GM18867 (cell line): ENCODE measurements around the gene NKD1.

ENCODE experiments used
- ATAC-seq: cut with Tn5 transposase; IDR thresholded peaks from one replicate; pipeline ENCODE4 v1.9.1; 2021; ENCODE audit warnings: mild to moderate bottlenecking, moderate library complexity; ENCODE audit not compliant: unreplicated experiment

NKD1 gene

DNA sequence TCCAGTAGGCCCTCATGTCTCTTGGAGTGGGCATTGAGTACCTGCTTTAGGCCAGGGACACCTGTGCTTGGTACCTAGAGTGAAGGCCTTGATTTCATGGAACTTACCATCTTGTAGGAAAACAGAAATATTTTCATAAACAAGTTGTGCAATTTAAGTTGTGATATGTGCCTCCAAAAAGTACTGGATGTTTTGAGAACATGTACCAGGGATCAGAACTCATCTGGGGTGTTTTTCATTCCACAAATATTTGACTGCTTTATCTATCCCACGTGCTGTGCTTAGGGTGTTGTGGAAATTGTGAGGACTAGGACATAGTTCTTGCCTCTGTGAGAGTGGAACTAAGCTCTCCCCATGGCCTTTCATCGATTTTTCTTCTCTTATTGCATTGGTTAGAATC is 8.8 kb downstream of the NKD1 start:
- ATAC-seq = no peak

DNA sequence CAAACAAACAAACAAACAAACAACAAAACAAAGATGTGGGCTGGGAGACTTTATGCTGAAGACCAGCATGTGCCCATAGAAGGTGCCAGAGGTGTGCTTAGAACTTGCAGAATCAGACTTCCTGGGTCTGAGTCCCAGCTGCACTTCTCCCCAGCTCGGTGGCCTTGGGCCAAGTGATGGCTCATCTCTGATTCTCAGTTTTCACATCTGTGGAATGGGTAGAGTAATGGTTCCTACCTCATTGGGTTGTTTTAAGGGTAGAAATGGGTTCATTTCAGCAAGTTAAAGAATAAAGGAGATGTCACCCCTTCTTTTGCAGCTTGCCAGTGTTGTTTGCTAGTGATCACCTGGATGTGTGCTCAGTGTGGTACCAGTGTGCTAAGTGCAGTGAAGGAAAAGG is 10.7 kb downstream of the NKD1 start:
- ATAC-seq = no peak

DNA sequence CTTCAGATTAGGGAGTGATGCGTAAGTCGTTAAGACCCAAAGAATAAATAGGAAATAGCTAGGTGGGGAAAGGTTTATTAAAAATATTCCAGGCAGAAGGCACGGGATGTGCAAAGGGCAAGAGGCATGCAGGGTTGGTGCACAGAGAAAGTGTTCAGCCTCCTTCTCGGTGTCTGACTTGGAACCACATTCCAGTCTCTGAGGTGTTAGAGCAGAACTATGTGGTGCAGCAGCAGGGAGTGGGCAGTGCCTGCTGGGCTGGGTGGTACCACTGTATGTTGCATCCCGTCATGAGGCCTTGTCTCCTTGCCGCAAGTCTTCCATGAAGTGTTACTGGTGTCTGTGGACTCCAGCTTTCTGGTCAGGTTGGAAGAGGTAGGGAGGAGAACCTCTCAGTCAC is 11.1 kb downstream of the NKD1 start:
- ATAC-seq = no peak

DNA sequence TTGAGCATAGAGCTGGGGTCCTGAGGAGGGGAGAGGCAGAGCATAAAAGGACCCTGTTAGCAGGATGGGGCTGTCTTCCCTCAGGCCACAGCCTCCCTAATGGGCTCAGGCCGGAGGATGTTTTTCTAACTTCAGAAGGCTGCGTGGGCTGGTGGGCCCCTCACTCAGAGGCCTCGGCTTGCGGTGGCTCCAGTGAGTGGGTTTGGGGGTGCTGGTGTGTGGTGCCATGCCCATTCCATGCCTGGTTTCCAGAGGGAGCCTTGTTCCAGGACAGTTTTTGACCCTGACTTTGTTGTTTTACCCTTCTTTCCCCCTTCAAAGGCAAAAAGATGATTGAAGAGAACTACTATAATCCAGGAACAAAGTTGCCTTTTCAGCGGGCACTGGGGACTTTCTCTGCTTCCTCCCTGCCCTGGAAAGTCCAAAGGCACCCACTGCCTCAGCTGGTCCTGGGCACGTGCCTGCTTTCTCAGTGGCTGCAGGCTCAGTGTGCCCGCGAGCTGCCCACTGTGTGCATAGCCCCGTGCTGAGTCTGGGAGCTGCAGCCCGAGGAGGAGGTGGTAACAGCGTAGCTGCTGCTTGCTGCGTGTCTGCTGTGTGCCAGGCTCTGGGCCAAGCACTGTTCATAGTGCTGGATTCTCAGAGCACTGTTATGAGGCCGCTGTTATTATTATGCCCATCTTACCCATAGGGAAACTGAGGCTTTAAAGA is 11.8 kb downstream of the NKD1 start:
- ATAC-seq = no peak

DNA sequence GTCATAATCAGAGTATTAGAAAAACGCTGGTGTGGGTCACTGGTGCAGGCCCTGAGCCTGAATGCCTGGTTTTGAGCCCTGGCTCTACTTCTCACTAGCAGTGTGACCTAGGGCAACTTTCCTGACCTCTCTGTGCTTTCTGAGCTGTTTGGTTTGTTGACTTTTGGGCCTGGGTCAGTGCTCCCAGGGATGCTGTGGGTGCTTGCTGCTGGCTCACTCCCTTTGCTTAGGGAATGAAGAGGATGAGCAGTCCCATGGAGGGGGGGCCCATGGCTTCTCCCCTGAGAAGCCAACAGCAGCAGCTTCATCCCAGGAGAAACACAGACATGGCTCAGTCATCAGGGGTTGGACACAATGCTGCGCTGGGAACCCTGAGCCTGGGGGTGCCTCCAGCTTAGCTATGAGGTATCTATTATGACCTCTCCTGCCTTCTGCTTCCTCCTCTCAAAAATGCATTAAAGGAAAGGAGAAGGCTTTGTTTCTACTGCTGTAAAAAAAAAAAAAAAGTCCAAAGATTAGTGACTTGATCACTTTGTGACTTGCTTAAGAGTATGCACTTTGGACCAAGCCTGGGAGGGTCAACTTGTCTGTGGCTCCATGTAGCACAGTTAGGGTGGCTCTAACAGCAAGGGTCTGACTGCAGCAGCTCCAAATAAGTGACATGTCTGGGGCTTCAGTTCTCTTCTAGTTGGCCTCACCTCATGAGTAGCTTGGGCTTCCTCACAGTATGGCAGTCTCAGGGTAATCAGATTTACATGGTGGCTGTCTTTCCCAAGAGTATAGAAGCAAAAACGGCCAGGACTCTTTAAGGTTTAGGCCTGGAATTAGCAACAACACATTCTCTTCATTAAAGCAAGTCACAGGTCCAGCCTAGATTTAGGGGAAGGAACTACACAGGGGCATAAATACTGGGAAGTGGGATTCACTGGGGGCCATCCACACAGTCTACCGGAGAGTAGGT is 13.0 kb downstream of the NKD1 start:
- ATAC-seq = no peak

DNA sequence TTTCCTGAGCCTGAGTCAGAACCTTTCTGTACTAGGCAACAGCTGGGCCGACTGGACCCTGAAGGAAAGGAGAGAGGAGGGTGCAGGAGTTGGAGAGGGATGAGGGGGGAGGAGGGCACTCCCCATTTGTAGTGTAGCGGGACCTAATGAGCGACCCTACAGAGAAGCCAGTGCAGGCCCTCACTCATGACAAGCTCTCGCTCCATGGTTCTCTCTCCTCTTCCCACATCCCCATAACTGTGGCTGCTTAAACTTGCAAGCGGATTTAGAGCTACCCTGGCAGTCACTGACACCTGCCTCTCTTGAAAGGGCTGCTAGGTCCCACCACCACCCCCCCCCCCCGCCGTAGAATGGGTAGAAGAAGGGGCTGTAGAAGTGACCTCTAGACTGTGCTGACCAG is 14.5 kb downstream of the NKD1 start:
- no peak for ATAC-seq

DNA sequence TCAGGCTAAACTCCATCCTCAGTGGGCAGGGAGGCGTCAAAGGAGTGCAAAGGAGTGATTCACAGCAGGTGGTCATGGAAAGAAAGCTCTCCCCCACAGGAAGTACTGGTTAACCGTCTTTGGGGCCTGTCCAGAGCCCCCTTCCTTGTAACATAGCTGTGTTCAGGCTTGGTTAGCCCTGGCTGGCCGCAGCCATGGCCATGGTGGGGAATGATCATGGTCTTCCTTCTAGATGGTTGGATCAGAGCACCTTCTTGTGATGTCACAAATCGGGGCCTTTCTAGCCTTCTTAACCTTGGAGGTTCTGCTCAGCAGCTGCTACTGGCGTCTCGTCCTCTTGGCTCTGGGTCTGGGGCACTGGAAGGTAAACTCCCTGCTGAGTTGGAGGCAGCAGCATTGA is 15.8 kb downstream of the NKD1 start:
- no peak for ATAC-seq

DNA sequence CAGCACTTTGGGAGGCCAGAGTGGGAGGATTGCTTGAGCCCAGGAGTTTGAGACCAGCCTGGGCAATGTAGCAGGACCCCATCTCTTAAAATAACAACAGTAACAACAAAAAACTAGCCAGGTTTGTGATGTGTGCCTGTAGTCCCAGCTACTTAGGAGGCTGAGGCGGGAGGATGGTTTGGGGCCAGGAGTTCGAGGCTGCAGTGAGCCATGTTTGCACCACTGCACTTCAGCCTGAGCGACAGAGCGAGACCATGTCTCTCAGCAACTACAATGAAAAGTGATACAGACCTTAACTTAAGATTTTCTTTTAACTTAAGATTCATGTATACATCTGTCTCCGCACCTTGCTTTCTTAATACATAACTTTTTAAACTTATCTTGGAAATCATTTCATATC is 17.2 kb downstream of the NKD1 start:
- ATAC-seq = no peak

DNA sequence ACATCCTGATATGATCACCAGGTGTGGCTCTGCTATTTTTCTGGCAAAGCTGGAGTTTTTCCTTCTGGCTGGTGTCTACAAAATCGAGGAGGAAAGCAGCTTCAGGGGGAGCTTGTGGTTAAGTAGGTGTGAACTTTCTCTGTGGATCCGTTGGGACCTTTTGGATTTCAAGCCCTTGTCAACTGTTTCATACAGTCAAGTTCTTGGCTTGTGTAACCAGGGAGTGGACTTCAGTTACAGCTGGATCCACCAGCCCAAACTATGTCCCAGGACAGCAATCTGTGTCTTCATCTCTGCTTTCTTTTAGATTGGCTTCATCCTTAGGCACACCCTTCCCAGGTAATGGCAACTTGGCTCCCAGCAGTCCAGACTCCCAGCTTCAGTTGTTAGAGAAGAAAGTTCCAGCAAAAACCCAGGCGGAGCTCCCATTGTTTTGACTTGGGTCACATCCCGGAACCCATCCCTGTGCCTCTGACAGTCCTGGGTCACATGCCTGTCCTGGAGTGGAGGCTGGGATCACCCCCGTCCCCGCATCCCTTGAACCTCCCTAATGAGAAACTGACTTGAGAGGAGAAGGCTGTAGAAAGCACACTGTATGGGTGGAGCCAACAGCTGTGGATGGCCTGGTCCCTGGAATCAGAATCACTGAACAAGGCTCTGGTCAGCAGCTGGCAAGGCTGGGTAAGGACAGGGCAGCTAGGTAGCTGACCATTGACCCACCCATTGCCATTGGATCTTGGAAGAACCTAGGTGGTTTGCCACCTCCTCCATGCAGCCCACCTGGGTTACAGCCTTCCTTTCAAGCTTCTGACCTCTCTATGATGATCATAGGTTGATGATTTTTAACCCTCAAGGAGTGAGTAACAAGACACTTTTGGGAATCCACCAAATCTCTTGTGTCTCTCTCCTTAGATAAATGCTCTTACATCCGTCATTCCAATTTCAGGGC is 18.1 kb downstream of the NKD1 start:
- no peak for ATAC-seq

DNA sequence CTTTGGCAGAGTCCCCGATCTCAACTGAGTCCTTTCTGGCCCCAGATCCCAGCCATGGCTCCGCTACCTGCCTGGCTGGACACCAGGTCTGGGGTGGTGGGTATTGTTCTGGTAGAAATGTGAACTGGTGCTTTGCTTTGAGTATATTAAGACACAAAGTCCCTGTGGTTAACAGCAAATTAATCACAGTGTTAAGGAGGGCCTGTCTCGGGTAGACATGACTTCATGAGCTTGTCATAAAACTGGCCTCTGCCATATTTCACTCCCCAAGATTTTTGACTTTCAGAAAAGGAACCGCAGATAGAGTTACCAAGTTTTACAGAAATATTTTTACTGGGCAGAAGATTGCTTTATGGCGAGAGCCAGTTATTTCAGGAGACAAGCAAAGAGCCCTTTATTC is 19.5 kb downstream of the NKD1 start:
- ATAC-seq = no peak

DNA sequence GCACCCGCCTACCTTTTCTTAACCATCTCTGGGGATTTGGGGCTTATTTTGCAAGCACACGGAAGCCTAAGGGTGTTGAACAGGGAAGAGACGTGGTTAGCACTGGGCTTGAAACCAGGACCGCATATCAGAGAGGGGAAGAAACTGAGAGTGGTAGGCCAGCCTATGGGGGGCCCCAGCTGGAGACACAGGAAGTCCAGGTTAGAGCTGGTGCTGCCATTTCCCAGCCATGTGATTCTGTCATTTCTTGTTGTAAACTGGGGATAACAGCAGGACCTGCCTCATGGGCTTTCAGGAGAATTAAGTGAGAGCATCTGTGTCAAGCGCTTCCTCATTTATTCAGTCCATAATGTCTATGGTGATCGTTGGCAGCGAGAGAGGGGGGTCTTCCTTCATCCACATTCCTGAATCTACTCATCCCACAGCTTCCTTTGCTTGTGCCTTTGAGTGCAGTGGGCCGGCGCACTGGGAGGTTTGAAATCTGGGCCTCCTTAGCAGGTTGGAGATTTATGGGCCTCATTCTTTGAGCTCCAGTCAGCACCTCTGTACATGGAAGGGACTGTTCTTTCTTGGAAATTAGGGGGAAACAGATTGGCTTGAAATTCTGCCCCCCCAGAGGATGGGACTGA is 20.1 kb downstream of the NKD1 start:
- ATAC-seq = no peak

DNA sequence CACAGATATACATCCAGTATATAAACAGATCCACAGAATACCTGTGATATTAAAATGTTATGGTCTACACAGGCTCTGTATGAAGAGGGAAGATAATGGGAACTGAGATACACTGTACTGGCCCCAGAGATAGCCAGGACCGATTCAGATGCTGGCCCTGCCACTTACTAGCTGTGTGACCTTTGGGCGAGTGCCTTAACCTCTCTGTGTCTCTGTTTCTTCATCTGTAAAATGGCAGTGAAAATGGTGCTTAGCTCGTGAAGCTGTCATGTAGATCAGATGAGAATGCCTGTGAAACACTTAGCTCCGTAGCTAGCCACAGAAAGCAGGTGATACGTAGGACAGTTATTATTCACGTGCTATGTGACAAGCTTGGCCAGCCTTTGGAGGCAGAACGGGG is 22.2 kb downstream of the NKD1 start:
- no peak for ATAC-seq

DNA sequence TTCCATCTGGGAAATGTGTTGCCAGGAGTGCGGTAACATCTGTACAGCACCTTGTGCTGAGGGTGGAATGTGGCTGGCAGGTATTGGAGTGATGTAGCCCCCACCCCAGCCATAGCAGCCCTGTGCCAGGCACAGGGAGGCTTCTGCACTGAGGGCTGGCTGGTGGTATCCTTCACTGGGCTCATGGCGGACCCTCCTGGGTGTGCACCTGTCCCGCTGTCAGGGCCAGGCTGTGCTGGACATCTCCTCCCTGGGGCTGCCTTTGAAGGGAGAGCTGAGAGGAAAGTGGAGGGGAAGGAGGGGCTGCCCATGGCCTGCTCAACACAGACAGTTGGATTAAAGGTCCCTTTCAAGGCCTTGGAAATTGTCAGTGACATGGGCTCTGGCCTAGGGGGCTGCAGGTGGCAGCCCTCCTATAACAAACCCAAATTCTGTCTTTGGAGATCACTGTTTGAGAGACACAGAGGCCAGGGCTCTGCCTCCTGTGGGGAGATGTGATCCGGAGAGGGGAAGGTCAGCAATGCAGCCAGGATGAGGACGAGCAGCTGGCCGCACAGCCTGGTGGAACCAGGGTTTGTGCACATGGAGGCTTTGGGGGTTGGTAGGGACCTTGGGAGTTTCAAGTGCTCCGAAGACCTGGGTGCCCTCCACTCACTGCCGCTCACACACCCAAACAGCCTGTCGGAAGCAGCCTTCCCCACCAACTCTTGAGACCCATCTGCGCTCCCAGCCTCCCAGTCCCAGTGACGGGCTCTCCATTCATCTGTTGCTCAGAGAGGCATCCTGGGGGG is 22.8 kb downstream of the NKD1 start:
- no peak for ATAC-seq

DNA sequence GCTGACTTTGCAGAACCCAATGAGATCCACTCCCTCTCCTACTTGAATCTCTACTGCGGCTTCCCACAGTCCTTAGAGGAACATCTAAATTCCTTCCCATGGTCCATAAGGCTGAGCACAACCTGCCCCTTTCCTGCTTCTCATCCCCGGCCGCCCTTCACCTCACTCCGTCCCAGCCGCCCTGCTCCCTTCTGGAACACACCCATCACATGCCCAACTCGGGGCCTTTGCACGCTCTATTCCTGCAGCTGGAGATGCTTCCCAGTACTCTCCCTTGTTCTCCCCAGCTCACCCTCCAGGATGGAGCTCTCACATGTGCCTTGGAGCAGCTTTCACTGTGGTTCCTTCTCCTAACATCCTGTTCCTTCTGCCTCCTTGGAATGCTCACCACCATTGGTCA is 23.6 kb downstream of the NKD1 start:
- ATAC-seq = no peak

DNA sequence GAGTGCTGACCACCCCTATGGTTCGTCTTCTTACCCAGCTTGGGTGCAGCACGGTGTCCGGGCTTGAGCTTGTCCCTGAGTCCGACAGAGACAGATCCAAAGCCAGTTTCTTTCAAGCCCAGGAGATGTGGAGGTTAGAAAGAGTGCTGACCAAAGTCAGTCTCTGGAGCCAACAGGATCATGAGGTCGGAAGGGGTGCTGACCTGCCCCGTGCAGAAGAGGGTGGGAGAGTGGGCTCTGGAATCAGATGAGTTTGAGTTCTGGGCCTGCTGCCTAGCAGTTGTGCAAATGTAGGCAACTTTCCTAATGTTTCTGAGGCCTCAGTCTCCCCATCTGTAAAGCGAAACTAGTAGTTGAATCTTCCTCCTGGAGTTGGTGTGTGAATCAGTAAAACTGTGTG is 24.5 kb downstream of the NKD1 start:
- no peak for ATAC-seq

DNA sequence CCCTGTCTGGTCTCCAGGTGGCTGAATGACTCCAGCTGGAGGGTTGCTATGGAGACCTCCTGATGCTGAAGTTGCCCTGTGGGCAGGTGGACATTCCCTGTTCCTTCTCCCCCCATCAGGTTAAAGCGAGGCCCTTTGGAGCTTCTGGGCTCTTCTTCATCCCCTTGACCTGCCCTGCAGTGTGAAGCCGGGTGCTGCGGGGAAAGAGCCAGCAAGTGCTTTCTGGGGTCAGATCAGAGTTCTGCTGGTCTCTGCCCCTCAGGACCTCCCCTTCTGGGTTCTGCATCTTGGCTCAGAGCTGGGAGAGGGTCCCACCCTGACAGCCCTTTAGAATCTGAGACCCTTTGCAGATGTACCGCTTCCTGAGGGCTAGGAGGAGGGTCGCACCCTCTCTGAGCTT is 25.1 kb downstream of the NKD1 start:
- no peak for ATAC-seq

DNA sequence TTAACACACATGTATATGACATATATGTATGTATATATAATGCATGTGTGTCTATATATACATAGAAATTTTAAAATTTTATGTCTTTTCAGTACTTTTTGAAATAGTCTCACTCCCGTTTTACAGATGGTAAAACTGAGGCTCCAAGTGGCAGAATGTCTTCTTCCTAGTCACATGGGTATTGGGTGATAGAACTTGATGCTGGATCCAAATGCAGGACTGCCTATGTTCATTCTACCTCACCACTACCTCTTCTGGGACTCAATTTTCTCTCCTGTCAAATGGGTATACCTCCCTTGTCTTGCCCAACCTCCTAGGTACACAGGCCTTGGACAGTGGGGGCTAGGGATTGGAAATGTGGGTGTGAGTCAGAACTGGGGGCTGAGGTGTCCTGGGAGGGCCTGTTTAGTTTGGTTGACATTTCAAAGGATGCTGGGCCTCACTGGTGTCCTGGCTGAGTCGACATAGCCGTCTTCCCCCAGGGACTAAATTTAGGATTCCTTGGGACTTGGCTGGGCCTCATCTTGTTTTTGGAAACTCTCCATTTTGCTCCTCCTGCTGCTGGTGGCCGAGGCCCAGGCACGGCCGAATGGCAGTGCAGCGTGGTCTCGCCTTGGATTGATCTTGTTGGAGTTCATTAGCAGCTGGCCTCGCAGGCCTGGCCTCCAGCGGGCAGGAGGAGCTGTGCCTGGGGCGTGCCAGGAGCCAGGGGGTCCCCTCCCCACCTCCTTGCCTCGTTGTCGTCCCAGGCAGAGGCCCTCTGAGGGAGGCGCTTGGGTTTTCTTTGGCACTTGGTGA is 25.9 kb downstream of the NKD1 start:
- ATAC-seq = no peak

DNA sequence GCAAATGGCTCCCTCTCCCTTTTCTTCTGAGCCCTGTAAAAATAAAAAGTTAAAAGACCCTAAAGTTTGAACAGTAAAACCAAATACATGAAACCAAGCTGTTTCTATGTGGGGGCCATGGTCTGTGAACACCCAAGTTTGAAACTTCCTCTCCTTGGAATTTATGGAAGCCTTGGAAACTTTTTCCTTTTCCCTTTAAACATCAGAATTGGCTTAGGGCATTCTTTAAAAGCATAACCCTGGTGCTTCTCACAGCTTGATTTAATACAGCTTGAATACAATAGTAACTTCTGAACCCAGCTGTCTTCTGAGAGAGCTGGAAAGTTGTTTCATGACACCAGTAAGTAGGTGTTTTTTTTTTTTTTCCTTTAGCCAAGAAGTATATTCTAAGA is 26.5 kb downstream of the NKD1 start:
- ATAC-seq = no peak

DNA sequence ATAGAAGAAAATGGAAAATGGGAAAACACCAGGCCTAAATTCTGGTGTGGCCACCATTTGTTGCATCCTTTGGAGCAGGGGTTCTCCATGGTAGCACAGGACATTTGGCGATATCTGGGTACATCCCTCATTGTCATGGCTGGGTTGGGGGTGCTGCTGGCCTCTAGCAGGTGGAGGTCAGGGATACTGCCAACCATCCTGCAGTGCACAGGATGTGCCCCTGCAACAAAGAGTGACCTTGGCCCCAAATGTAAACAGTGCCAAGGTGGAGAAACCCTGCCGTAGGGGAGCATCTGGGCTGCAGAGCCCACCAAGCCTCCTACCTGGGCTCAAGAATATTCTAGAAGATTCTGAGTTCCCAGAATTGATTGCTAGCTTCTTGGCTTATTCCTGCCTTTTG is 27.5 kb downstream of the NKD1 start:
- no peak for ATAC-seq
